ENCODE data around the gene VDR.

- TF ChIP-seq POLR2AphosphoS5 (IDR thresholded peaks at IDR 0.05; ENCODE audit: low read depth, low read length) (no peak), REST (IDR thresholded peaks at IDR 0.05; ENCODE audit: insufficient read depth in 1 of 2, low read depth in 2 of 2, low read length in 2 of 2) (no peak), FOXP2 (optimal IDR thresholded peaks at IDR 0.05; ENCODE audit: borderline replicate concordance, extremely low read depth, extremely low read length, insufficient read depth) (no peak), SIN3A (IDR thresholded peaks at IDR 0.05; ENCODE audit: borderline replicate concordance, insufficient read depth, low read length) (no peak), TAF1 (IDR thresholded peaks at IDR 0.05; ENCODE audit: borderline replicate concordance, insufficient read depth, low read length) (no peak)
Observed at GRCh38 chr12:47868041-47868440, 36.8 kb downstream of the VDR start.
